NCI-H774 (cell line): ENCODE measurements around the gene PLXNA4.
A peak's percentile ranks its signal among the peaks of the same experiment; 100 is the strongest.

ENCODE experiments used
- DNase-seq: peaks from one replicate; lab custom pipeline; 2025; lab: John Stamatoyannopoulos, UW

Gene PLXNA4

GRCh38 chr7:132588596-132588995 lies 12.3 kb upstream of the PLXNA4 start:
- DNase-seq, result no peak

GRCh38 chr7:132584796-132585494 lies 8.7 kb upstream of the PLXNA4 start:
- no peak for DNase-seq

- DNase-seq, result no peak
Observed at GRCh38 chr7:132581431-132581830, 5.2 kb upstream of the PLXNA4 start.

- peak; percentile 73 for DNase-seq
Observed at GRCh38 chr7:132580717-132581285, 4.5 kb upstream of the PLXNA4 start.

DNA sequence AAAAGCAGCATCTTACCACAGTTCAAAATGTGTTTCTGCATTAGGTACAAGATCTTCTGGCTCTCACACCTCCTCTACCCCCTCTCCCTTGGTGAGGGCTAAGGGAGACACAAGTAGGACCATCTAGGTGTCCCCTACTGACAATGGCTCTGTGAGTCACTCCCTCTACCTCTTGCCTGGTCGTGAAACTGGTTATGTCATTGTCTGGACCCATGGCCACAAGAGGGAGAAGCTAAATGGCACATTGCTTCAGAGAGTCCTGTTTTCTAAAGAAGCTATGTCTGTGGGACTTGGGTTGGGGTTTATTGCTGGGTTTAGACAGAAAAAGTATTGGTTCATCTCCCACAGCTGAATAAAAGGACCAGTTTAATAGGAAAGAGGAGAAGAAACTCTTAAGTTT lies 4.0 kb upstream of the PLXNA4 start:
- DNase-seq, result no peak

GRCh38 chr7:132579260-132579899 lies 3.1 kb upstream of the PLXNA4 start:
- DNase-seq, result no peak

- no peak for DNase-seq
Observed at GRCh38 chr7:132578826-132579225, 2.6 kb upstream of the PLXNA4 start.

DNA sequence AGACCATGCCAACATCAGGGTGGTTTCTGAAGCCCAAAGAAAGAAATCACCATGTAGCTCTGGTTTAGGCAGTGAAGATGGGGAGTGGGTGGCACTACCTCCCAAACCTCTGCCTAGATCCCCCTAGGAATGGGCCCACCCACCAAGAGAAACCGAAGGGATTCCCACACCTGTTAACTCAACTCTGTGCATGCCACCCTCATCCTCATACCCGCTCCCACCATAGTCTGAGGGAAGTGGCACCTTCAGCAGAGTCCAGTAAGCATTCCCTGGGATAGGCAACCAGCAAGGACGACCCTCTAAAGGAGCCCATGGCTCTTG lies 1.7 kb upstream of the PLXNA4 start:
- DNase-seq, result no peak

DNA sequence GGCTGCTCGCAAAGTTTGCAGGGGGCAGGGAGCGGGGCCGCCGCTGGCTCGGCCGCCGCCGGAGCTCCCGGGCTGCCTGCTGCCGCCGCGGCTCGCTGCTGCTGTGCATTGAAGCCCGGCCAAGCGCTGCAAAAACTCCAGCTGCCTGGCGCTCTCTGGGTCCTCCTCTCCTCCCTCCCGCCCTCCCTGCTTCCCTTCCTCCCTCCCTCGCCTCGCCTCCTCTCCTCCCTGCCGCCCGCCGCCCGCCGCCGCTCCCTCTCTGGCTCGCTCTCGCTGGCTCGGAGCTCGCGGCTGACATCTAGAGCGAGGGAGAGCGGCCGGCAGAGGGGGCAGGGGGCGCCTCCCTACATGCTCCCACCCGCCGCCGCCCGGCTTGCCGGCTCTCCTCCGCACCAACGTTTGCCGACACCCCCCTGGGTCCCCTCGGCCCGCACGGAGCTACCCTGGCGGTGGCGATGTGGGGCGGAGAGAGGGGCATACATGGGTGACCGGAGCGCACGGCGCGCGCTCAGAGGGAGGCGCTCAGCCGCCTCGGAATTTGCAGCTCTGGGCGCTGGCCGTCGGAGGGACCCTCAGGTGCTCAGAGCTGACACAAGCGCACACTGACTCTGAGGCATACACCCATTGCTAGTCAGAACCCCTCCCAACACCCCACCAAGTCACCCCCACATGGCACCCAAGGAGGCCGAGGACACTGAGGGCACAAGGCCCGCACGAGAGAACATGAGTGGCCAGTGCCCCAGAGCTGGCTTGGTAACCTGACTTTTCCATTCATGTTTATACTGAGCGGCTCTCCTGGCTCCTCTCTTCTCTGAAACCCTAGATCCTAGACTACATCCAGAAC lies 1.2 kb upstream of the PLXNA4 start:
- peak; percentile 7 for DNase-seq

DNA sequence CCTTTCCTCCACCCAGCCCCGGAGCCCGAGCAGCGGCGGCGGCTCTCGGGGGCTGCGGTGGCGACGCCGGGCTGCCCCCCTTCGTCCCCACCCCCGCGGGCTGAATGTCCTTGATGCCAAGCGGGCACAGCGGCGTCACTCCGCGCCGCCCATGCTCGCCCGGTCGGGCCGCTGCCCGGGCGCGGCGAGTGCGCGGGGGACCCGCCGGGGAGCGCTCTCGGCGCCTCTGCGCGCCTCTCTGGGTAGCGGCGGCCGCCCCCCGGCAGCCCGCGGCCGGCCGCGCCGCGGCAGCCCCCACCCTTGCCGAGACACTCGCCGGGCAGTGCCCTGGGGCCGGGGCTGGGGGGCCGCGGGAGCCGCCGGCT lies 433 bp upstream of the PLXNA4 start:
- no peak for DNase-seq

DNA sequence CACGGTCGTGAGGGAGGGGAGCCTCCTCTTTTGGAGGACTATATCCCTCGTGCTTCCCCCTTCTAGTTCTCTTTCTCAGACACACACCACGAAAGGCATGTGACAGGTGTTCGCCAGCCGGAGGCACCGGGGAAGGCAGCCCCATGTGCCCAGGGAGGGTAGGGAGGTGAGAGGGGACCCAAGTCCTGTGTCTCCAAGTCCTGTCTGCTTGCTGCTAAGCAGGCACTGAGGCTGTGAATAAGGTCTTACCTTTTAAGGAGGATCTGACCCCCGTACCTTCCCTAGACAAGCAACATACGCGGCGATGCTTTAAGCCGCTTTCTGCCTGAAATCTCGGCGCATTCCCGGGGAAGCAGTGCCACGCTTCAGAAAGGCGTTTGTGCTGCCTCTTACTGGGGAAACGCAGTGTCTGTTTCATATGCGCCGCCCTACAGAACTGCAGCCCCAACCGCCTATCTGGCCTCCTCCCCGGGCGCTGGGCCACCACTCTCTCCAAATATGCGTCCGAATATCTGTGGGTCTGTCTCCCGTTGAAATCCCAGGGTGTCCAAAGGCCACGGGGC lies 770 bp downstream of the PLXNA4 start:
- no peak for DNase-seq

DNA sequence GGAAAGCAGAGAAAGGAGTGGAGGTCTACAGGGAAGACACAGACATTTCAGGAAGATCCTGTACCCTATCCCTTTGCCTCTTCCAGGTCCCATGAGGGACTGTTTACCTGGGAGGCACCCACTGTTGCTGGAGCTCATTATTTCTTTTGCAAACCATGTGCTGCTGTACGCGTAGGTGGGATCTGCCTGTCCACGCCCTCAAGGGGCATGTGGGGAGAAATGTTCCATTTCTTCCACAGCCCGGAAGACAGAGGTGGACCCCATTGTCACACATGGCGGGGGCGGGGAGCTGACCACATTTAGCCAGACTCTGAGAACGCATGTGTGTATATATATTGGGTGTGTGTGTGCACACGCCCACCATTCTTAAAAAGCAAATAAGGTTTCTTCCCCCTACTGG lies 2.0 kb downstream of the PLXNA4 start:
- DNase-seq, result no peak

DNA sequence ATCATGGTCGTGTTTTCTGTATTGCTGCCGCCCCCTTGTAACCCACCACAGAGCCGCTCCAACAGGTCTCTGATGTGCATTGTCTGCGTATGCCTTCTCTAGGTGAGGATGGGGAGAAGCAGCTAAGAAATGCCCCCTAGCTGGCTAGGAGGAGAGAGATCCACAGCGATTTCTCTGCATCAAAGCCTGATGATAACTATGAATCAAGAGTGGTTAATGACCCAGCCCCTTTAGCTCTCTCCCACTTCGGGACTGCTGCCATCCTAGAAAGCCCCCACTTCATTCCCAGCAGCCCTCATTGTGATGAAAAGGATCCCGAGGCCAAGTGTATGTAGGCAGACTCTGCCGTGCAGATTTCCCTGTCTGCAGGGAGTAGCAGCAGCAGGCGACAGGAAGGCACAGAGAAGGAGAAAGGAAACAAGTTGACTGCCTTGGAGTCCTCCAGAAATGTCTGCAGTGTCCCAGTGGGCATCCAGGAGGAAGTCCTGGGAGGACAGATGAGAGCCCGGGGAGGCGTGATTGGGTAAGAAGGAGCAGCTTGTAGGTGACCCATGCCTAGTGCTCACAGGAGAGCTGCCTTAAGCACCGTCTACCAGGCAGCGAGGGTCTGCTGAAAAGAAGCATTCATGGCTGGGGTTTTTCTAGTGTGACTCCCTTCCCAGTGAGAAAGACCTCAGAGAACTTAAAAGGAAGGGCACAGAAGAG lies 2.9 kb downstream of the PLXNA4 start:
- no peak for DNase-seq

- DNase-seq, result no peak
Observed at GRCh38 chr7:132572526-132572925, 3.7 kb downstream of the PLXNA4 start.

DNA sequence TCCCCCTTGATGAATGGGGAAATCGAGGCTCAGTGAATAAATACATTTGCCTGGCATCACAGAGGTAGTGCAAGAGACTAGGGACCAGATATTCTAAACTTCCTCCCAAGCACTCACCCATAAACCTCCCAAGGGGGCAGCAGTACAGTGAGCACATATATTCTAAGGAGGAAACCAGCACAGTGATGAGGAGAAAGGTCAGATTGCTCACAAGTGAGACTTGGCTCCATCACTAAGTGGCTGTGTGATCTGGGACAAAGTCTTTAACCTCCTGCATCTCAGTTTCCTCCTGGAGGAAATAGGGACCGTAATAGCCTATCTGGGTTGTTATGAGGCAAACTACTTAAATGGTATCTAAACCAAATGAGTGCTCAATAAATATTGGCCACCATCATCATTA lies 4.3 kb downstream of the PLXNA4 start:
- no peak for DNase-seq

DNA sequence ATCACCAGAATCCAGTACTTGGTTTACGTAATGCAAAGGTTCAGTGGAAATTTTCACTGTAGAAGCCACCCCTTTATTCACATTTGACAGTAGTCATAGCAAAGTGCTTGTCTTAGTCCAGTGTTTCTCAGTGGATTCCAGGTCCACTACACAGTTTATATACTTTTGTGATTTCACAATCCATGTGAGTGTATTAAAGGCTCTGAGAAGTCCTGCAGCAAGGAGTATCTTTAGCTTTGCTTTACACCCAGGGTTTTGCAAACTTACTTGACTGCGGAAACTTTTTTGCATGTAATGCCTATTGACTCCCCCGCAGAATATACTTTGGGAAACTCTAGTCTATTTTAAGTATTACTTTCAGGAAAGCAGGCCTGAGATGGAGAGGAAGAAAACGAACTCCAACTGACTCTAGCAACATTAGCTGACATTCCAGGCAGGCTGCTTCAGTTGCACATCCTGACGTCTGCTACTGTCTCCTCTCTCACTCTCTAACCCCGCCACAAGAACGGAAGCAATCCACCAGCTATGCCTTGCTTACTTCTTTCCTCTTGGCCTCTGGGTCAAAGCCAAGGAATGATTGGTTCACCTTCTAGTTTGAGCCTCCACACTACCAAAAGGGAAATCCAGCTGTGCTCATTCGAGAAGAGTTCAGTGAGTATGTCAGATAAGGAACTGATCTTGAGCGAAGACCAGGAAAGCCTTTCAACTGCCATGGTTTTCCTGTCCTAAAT lies 6.2 kb downstream of the PLXNA4 start:
- no peak for DNase-seq

DNA sequence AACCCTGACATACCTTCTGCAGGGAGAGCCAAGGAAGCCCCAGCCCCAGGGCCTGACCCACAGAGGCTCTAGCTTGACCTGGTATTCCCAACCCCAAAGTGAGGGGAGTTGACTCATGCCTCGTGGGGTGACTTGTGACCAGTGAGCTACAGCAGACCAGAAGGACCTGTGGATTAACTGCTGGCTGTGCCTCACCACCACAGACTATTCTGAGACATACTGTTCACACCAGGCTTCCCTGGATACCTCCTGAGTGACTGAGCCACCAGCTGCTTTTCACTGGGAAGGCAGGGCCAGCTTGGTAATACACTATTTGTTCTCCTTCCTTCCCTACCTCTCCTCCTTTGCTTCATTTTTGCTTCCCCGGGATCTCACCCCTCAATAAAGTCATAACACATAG lies 7.3 kb downstream of the PLXNA4 start:
- DNase-seq, result no peak

DNA sequence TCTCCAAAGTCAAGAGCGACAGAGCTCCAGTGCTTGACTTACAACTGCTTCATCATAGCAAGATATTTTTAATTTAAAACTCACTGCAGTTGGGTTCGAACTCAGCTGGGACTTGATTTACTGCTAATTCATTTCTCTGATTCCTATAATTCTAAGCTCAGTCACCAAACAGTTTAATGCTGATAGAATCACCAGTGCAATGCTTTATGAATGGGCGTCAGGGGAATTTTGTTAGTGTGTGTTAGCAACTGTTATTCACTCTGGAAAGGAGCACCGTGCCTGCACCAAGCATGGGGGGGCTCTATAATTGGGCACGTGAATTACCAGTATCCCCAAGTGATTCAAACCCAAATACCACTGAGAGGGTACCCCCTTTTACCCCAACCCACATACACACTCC lies 10.4 kb downstream of the PLXNA4 start:
- no peak for DNase-seq

GRCh38 chr7:132565441-132565840 lies 10.8 kb downstream of the PLXNA4 start:
- DNase-seq, result no peak

DNA sequence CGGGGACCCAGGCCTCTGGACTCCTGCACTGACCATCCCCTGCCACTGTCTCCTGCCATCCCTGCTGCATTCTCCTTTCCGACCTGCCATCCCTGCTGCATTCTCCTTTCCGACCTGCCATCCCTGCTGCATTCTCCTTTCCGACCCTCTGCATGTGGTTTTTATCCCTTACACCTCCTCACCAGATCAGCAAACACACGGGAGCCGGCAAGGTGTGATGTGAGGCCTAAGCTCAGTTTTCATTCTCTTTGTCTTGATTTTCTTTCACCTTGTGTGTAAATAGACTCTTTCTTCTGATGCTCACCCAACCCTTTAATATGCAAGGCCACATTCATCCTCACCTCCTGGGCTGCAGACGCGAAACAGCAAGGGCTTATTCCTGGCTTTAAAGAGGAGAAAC lies 11.4 kb downstream of the PLXNA4 start:
- DNase-seq, result no peak

- no peak for DNase-seq
Observed at GRCh38 chr7:132564090-132564489, 12.2 kb downstream of the PLXNA4 start.
